WERI-Rb-1 (cell line): ENCODE data around the gene PLCL1.

Experiments
- DNase-seq: peaks from one replicate; pipeline ENCODE4 v3.0.0-alpha.2; 2020
- H3K27ac ChIP-seq: fragments of 250-450 bp; sonication (Bioruptor Pico); 2 replicates; pipeline ENCODE4 v1.5.1; 2020; ENCODE audit warnings: mild to moderate bottlenecking, moderate library complexity
- H3K27me3 ChIP-seq: fragments of 250-450 bp; sonication (Bioruptor Pico); 2 replicates; pipeline ENCODE4 v1.5.1; 2021; ENCODE audit warnings: mild to moderate bottlenecking, low read depth, moderate library complexity; ENCODE audit not compliant: insufficient read depth, severe bottlenecking
- H3K36me3 ChIP-seq: fragments of 250-450 bp; sonication (Bioruptor Pico); 2 replicates; pipeline ENCODE4 v1.5.1; 2020; ENCODE audit warnings: mild to moderate bottlenecking, moderate library complexity
- H3K4me3 ChIP-seq: 2 replicates; pipeline ENCODE4 v1.5.1; 2011; ENCODE audit warnings: low read depth, mild to moderate bottlenecking, control low read depth, low read length
- H3K9me3 ChIP-seq: fragments of 250-450 bp; sonication (Bioruptor Pico); 2 replicates; pipeline ENCODE4 v1.5.1; 2021; ENCODE audit warnings: mild to moderate bottlenecking, moderate library complexity; ENCODE audit not compliant: severe bottlenecking
- TF ChIP-seq, protein P1 (sequence below): IDR thresholded peaks from 2 replicates; pipeline ENCODE4 v1.5.1; 2011; ENCODE audit warnings: low read depth, mild to moderate bottlenecking, control low read depth, inconsistent platforms, low read length

PLCL1 gene

DNA sequence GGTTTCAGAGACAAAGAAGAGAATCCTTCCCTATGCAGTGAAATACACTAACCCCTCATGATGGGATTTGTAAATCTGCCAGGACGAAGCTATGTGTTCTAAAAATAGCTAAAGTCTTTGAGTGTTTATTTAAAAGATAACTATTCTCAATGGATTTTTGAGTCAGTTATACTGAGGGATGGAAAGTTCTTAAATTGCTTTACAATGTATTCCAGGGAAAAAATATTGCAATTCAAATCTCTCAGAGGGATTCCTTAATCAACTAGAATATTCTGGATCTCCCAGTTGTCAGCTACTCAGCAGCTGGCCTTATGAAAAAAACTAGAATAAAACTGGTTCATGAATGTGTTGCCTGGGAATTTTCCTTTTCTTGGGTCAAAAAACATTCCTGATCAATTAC, 312.4 kb downstream of the PLCL1 start:
- Histone ChIP-seq H3K27ac (no peak overlapping the region), H3K9me3 (no peaks in the 10 kb centered on the region), H3K27me3 (no peaks in the 10 kb centered on the region), H3K4me3 (no peak overlapping the region), H3K36me3 (no peaks in the 10 kb centered on the region)
- no peak for DNase-seq
- TF ChIP-seq, protein P1, sequence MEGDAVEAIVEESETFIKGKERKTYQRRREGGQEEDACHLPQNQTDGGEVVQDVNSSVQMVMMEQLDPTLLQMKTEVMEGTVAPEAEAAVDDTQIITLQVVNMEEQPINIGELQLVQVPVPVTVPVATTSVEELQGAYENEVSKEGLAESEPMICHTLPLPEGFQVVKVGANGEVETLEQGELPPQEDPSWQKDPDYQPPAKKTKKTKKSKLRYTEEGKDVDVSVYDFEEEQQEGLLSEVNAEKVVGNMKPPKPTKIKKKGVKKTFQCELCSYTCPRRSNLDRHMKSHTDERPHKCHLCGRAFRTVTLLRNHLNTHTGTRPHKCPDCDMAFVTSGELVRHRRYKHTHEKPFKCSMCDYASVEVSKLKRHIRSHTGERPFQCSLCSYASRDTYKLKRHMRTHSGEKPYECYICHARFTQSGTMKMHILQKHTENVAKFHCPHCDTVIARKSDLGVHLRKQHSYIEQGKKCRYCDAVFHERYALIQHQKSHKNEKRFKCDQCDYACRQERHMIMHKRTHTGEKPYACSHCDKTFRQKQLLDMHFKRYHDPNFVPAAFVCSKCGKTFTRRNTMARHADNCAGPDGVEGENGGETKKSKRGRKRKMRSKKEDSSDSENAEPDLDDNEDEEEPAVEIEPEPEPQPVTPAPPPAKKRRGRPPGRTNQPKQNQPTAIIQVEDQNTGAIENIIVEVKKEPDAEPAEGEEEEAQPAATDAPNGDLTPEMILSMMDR: no peak

DNA sequence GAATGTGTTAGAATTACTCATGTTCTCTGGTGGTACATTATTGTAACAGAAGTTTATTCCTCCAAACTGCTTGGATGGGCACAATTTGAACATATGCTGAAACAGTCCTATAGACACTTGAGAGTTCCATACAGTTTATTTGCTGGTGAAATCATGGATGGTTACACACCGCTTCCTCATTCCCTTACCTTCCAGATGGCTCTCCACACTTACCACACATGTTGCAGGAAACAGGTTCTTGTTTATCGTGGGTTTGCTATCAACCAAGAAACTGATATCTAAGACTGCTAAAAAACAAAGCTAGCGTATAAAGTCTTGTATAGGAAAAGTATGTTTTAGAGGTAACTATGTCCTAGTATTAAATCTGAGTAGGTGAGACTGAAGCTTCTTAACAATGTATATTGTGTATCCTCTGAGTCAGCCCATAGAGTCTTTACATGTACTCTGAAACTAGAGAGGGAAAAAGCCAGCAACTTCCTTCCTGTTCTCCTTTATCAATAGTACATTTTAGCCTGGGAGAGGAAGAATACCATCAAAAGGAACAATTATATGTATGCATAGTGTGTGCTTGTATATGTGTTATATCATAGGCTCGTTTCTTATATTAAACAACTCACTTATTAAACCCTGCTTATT, 313.1 kb downstream of the PLCL1 start:
- DNase-seq: no peak
- no peak overlapping the region for H3K27ac ChIP-seq

DNA sequence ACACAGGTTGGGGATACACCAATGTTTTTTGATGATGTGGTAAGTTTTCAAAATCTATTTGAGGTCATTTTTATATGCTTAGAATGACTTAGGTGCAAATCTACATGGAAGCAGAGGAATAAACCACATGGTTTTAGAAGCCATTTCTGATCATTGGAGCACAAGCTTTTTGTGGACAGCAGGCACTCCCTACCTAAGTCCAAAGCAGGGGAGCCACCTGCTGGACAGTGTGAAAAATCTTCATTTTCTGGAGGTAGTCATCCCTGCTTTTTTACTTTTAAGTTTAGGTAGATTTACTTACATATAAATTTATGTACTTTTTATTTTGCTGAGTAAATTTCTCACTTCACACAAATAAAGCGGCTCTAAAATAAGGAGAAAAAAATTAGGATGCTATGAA, 323.2 kb downstream of the PLCL1 start:
- DNase-seq: peak; percentile 49
- Histone ChIP-seq H3K27ac (no peak overlapping the region), H3K9me3 (no peaks in the 10 kb centered on the region), H3K36me3 (no peaks in the 10 kb centered on the region), H3K27me3 (no peaks in the 10 kb centered on the region), H3K4me3 (no peak overlapping the region)
- TF ChIP-seq, protein P1: peak; percentile 61

More for the DNA sequence above, 313.1 kb downstream of the PLCL1 start:
- TF ChIP-seq, protein P1: no peak
- Histone ChIP-seq H3K9me3 (no peaks in the 10 kb centered on the region), H3K4me3 (no peak overlapping the region), H3K36me3 (no peaks in the 10 kb centered on the region), H3K27me3 (no peaks in the 10 kb centered on the region)

DNA sequence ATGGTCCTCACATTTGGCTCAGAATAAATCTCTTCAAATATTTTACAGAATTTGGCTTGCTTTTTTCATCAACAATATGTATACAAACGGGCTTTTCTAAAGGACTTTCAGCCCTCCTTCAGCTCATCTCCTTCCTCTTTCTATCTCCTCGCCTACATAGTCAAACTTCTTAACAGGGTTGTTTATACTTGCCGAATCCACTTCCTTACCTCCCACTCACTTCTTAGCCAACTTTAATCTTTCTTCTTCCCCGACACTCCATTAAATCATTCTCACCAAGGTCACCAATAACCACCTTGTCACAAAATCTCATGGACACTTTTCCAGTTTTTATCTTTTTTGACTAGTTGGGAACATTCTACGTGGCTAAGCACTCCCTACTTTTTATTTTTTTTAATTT, 325.2 kb downstream of the PLCL1 start:
- Histone ChIP-seq H3K27me3 (no peaks in the 10 kb centered on the region), H3K27ac (no peak overlapping the region), H3K9me3 (no peaks in the 10 kb centered on the region), H3K36me3 (no peaks in the 10 kb centered on the region), H3K4me3 (no peak overlapping the region)
- TF ChIP-seq, protein P1: no peak
- DNase-seq: no peak

DNA sequence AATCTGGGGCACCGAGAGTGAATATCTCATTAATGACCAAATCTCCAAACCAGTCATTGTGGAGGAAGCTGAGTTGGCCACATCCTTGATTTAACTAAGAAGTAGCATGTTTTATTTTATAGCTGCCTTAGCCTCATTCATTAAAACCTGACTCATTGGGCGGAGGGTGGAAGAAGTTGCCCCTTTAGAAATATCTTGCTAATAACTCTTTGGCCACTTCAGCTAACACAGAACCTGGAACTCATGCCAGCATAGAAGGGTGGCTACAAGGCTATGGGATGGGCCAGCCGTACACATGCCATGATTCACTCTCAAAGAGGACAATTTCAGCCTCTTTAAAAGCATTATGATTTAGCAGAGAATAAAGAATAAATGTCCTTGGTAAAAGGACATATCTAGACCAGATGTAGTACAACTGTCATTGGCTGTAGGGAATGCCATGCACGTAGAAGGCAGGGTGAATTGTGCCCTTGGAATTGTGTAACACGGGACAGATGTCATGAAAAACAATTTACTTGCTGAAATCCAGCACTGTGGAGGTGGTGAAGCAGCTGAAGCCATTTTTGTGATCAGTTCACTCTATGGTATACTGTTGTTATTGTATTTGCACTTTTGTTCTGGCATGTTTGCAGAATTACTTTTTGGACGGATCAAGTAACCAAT, 330.0 kb downstream of the PLCL1 start:
- Histone ChIP-seq H3K36me3 (no peaks in the 10 kb centered on the region), H3K4me3 (no peak overlapping the region), H3K27ac (no peak overlapping the region), H3K27me3 (no peaks in the 10 kb centered on the region), H3K9me3 (no peaks in the 10 kb centered on the region)
- no peak for DNase-seq
- TF ChIP-seq, protein P1: no peak

DNA sequence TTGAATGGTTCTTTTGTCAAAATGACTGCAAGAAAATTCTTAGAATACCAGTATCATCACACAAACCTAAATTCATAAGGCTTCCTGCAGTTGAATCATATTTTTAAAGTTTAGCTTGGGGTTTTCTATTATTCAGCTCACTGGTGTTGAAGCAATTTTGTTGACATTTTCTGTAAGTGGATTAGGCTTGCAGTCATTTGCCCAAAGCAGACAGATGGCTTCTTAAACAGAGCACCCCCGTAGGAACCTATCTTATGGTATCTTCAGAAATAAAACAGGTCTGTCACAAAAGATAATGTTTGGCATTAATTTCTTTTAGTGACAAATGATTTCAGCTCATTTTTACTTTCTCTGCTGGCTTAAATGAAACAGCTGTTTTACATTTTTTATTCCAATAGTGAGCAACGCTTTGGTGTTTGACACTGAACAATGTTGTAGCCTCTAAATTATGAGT, 331.1 kb downstream of the PLCL1 start:
- H3K4me3 ChIP-seq: no peak overlapping the region
- TF ChIP-seq, protein P1: no peak
- H3K36me3 ChIP-seq: no peaks in the 10 kb centered on the region
- peak; percentile 22 for DNase-seq
- no peak overlapping the region for H3K27ac ChIP-seq
- no peaks in the 10 kb centered on the region for H3K27me3 ChIP-seq
- H3K9me3 ChIP-seq: no peaks in the 10 kb centered on the region
